Measurements from ENCODE around the gene CFP.

Gene CFP

DNA sequence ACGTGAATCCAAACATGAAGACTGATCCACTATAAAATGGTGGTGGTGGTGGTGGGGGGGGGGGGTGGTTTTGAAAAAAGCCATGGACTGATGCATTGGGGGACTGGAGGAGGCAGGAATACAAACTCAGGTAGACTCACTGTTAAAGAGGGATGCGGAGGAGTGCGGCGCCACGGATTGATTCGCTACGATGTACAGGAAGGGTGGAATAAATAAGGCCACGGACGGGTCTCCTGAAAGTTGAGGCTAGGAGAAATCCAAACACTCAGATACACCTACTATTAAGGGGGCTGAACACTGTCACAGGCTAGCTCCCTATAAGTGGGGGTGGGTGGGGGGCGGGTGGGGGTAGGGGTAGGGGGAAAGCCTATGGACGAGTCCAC, 20.0 kb upstream of the CFP start:
- peak overlapping the region; percentile 89 for H3K27ac Mint-ChIP-seq
- no peak for ATAC-seq (ENCODE audit: low read depth)
- peak overlapping the region; percentile 90 for H3K4me3 Mint-ChIP-seq
- DNase-seq (ENCODE audit: low spot score in 2 of 2) = no peak
- peaks cover 20% of the 10 kb centered on the region for H3K4me1 Mint-ChIP-seq
- peaks cover 11% of the 10 kb centered on the region for H3K36me3 Mint-ChIP-seq
- no peaks in the 10 kb centered on the region for H3K9me3 Mint-ChIP-seq
- no peaks in the 10 kb centered on the region for H3K27me3 Mint-ChIP-seq

DNA sequence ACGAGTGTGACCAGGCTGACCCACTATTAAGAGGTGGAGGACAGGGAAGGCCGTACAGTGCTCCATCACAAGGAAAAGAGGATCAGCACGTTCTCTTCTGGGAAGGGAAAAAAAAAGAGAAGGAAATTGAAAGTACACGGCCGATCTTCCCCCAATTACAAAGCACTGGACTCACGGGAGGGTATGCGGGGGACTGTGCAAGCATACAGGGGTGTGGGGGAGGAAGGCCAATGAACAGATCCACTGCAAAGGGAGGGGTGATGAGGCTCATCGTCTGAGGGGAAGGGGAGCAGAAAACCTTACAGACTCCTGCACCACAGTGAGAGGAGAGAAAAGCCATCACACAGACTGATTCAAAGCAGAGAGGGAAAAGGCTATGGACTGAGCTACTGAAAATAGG, 19.5 kb upstream of the CFP start:
- DNase-seq (ENCODE audit: low spot score in 2 of 2) = no peak
- no peak for ATAC-seq (ENCODE audit: low read depth)
- Mint-ChIP-seq H3K4me1 (peaks cover 24% of the 10 kb centered on the region), H3K9me3 (no peaks in the 10 kb centered on the region), H3K27me3 (no peaks in the 10 kb centered on the region), H3K27ac (peak overlapping the region; percentile 82), H3K36me3 (peaks cover 11% of the 10 kb centered on the region), H3K4me3 (peak overlapping the region; percentile 86)

DNA sequence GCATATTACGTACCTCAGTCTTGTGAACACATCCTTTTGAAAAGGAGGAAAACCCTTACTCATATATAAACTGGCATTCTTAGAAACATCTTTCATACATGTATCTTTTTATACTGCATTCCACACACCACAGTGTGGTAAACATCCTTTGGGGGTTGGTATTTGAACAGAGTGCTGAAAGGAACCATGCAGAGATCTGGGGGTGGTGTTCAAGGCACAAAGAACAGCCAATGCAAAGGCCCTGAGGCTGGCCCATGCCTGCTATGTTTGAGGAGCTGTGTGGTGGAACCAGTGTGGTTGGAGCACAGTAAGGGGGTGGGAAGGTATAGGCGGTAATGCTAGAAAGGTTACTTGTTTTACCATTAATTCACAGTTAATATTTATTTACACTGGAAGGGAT, 18.6 kb upstream of the CFP start:
- Mint-ChIP-seq H3K36me3 (peaks cover 7% of the 10 kb centered on the region), H3K9me3 (no peaks in the 10 kb centered on the region)

DNA sequence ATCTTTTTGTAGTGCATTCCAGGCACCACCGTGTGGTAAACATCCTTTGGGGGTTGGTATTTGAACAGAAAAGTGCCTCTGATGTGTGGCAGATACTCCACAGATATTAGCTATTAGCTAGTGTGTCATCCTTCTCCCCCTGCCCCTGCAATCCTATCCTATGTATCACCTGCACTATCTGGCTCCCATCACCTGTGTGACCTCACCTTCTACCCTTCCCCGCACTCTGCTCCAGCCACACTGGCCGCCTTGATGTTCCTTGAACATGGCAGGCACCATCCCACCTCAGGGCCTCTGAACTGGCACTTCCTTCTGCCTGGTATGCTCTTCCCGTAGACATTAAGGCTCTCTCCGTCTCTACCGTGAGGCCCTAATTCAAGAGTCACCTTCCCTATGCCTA, 16.9 kb upstream of the CFP start:
- H3K27ac Mint-ChIP-seq = no peak overlapping the region
- H3K9me3 Mint-ChIP-seq = no peaks in the 10 kb centered on the region
- DNase-seq (ENCODE audit: low spot score in 2 of 2) (no peak), ATAC-seq (ENCODE audit: low read depth) (no peak)
- H3K4me3 Mint-ChIP-seq = no peak overlapping the region
- peaks cover 22% of the 10 kb centered on the region for H3K4me1 Mint-ChIP-seq
- H3K27me3 Mint-ChIP-seq = no peaks in the 10 kb centered on the region
- peaks cover 4% of the 10 kb centered on the region for H3K36me3 Mint-ChIP-seq

More for the DNA sequence above, 18.6 kb upstream of the CFP start:
- peak overlapping the region; percentile 29 for H3K4me3 Mint-ChIP-seq
- DNase-seq (ENCODE audit: low spot score in 2 of 2) (no peak), ATAC-seq (ENCODE audit: low read depth) (no peak)
- no peak overlapping the region for H3K27ac Mint-ChIP-seq
- H3K4me1 Mint-ChIP-seq = peaks cover 23% of the 10 kb centered on the region
- no peaks in the 10 kb centered on the region for H3K27me3 Mint-ChIP-seq

DNA sequence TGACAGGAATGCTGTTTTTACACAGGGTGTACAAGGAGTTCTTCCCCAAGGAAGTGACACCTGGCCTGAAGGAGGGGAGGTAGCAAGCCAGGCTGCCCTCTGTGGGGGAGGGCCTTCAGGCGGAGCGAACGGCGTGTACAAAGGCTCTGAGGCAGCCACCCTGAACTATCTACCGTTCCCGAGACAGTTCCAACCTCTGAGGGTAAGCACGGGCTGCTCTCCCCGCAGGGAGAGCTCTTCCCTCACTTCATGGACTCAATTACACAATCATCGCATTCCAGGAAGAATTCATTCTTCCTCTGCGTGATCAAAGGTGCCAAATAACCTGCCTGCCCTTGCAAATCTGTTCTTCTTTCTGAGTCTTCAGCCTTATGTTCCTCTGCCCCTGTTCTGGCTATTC, 15.8 kb upstream of the CFP start:
- H3K9me3 Mint-ChIP-seq = no peaks in the 10 kb centered on the region
- ATAC-seq (ENCODE audit: low read depth) = no peak
- H3K4me1 Mint-ChIP-seq = peaks cover 17% of the 10 kb centered on the region
- DNase-seq (ENCODE audit: low spot score in 2 of 2) = no peak
- H3K27me3 Mint-ChIP-seq = no peaks in the 10 kb centered on the region
- no peak overlapping the region for H3K4me3 Mint-ChIP-seq
- H3K36me3 Mint-ChIP-seq = peaks cover 11% of the 10 kb centered on the region
- H3K27ac Mint-ChIP-seq = no peak overlapping the region

DNA sequence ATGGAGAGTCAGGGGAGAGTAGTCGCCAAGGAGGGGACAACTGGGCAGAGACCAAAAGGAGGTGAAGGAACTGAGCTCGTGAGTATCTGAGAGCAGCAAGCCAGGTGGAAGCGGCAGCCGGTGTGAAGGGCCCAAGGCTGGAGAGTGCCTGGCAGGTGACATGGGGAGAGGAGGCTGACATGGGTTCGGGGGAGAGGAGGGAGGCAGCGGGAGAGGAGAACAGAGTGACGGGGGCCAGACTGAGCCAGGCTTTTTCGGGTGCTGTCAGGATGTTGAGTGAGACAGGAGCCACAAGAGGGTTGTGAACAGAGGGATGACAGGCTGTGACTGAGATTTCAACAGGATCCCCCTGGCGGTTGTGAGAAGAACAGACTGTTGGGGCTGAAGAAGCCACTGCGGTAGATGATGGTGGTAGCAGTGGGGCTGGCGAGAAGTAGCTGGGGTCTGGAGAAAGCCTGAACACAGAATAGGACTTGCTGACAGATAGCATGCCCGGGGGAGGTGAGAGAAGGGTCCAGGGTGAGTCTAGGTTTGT, 14.9 kb upstream of the CFP start:
- ATAC-seq (ENCODE audit: low read depth) = peak; percentile 49
- Mint-ChIP-seq H3K36me3 (peaks cover 19% of the 10 kb centered on the region), H3K27ac (peak overlapping the region; percentile 85), H3K9me3 (no peaks in the 10 kb centered on the region), H3K27me3 (no peaks in the 10 kb centered on the region), H3K4me1 (peaks cover 17% of the 10 kb centered on the region), H3K4me3 (no peak overlapping the region)
- DNase-seq (ENCODE audit: low spot score in 2 of 2) = no peak

DNA sequence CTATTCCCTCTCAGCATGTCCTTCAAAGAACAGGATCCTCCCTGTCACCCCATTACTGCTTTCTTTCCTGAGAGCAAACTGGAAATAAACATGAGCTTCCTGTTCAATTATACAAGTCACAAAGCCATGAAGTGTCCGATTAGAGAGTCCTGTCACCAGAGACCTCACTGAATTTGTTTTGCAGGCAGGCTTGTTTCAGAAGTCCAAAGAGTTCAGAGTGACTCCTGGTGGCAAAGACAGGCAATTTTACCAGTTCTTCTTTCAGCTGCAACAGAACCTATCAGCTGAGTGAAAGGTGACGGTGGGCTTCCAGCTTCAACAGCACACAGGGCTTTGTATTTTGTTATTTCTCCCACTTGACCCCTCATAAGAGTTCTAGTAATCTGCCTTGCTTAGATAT, 14.2 kb upstream of the CFP start:
- Mint-ChIP-seq H3K4me1 (peaks cover 10% of the 10 kb centered on the region), H3K27ac (peak overlapping the region; percentile 85), H3K36me3 (peaks cover 23% of the 10 kb centered on the region), H3K9me3 (no peaks in the 10 kb centered on the region), H3K27me3 (no peaks in the 10 kb centered on the region), H3K4me3 (no peak overlapping the region)
- ATAC-seq (ENCODE audit: low read depth) = no peak
- no peak for DNase-seq (ENCODE audit: low spot score in 2 of 2)

DNA sequence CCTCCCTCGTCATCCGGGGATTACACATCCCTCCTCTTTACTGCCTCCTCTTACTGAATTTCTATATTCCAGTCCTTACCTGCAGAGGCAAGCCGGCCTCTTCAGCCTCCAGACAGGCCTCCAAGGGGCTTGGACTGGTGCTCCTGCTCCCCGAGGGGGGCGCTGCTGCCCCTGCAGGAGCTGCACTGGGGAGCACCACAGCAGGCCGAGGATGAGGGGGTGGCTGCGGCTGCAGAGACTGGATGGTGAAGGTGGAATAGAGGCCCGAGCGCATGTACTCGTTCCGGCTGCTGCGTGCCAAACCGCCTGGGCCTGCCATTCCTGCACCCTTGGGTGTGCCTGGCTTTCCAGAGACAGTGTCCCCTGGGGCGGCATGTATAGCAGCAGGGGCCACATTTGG, 9.1 kb upstream of the CFP start:
- DNase-seq (ENCODE audit: low spot score in 2 of 2) (no peak), ATAC-seq (ENCODE audit: low read depth) (no peak)
- Mint-ChIP-seq H3K36me3 (peaks cover 29% of the 10 kb centered on the region), H3K4me3 (no peak overlapping the region), H3K9me3 (no peaks in the 10 kb centered on the region), H3K4me1 (no peaks in the 10 kb centered on the region), H3K27ac (no peak overlapping the region), H3K27me3 (no peaks in the 10 kb centered on the region)

DNA sequence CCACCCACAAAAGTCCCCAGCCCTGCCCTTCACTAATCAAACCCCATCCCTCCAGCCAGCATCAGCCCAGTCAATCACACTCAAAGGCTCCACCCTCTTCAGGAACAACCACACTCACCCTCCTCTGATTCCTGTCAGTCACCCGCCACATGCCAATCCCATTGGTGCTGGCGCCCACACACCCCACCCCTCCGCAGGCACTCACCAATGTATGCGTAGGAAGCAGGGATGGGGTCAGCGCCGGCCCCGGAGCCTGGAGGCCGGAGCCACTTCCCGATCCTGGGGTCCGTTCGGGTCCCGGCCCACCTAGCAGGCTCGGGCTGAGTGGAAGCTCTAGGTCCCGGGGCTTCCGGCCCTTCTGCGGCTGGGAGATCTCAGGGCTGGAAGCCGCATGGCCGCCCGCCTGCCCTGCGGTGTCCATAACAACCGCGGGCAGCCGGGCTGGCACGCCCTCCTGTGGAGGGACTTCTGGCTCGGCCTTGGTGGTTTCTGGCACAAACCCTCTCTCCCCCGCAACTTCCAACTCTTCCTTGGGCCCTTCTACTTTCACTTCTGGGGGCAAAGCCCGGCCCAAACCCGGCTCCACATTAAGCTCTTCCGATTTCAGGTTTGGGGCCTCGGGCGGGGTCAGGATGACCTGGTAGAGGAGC, 7.9 kb upstream of the CFP start:
- H3K36me3 Mint-ChIP-seq = peaks cover 29% of the 10 kb centered on the region
- no peaks in the 10 kb centered on the region for H3K27me3 Mint-ChIP-seq
- H3K9me3 Mint-ChIP-seq = no peaks in the 10 kb centered on the region
- H3K4me3 Mint-ChIP-seq = peak overlapping the region; percentile 11
- DNase-seq (ENCODE audit: low spot score in 2 of 2) (no peak), ATAC-seq (ENCODE audit: low read depth) (peak; percentile 49)
- no peak overlapping the region for H3K27ac Mint-ChIP-seq
- no peaks in the 10 kb centered on the region for H3K4me1 Mint-ChIP-seq

DNA sequence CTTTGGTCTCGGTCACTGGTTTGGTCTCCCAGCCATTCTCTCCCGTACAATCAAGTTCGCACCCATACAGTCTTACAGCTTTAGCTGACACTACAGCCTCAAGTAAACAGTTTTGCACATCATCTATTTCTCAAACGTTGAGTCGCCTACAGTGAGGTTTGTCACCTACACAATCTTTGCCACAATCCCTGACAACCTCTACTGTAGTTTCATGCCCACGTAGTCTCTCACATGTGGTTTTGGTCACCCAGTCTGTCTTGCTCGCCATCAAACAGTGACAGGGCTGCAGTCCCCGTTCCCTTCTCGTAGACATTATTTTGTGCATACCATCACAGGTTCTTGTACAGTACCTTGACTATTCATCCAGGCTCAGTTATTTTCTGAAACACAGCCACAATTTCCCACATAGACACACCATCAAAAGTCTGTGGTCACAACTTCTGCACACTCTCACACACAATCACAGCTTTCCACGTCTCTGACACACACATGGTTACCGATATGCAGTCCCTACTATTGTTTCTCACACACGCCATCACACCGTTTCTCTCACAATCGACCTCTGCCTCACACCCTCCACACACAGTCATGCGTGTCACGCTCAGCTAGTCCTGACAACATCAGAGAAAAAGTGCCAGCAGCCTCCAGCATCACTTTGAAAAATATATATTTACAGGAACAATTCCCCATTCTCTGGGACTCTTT, 5.3 kb upstream of the CFP start:
- DNase-seq (ENCODE audit: low spot score in 2 of 2) (no peak), ATAC-seq (ENCODE audit: low read depth) (no peak)
- Mint-ChIP-seq H3K27me3 (no peaks in the 10 kb centered on the region), H3K4me1 (peaks cover 3% of the 10 kb centered on the region), H3K27ac (no peak overlapping the region), H3K36me3 (peaks cover 15% of the 10 kb centered on the region), H3K9me3 (no peaks in the 10 kb centered on the region), H3K4me3 (no peak overlapping the region)

DNA sequence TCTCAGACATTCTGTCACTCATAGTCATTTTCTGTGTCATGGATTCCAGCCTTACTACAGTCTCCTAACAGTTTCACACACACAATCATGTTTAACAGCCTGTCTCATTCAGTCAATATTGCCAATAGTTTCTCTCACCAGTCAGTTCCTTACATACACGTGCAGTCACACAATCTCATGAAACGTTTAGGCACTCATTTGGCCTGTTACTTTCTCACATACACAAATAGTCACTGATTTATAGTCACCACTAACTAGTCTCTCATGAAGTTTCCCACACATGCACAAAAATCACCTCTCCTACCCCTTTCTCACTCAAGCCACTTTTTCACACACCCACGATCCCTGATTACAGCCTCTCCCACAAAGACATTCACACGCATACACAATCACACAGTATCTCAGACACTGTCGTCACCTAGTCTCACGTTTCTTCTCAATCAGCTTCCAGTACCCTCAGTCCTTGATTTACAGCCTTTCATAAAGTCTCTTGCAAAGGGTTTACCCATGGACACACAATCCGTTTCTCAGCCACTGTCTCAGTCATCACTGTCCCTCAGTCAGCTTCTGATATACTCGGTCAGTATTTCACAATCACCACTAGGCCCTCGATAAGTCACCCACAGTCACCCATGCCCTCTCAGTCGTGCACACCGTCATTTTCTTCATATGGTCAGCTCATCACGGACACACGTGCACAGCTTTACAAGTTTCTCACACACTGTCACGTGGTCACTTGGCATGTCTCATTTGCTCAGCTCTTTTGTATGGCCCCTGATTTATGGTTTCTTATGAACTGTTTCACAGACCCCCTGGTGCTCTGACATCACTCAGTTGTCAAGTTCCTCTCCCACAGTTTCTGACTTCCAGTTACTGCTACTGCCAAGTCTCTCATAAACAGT, 4.2 kb upstream of the CFP start:
- H3K4me1 Mint-ChIP-seq = peaks cover 7% of the 10 kb centered on the region
- peaks cover 8% of the 10 kb centered on the region for H3K36me3 Mint-ChIP-seq
- no peaks in the 10 kb centered on the region for H3K9me3 Mint-ChIP-seq
- no peak overlapping the region for H3K4me3 Mint-ChIP-seq
- no peaks in the 10 kb centered on the region for H3K27me3 Mint-ChIP-seq
- no peak overlapping the region for H3K27ac Mint-ChIP-seq
- DNase-seq (ENCODE audit: low spot score in 2 of 2) = no peak
- no peak for ATAC-seq (ENCODE audit: low read depth)

DNA sequence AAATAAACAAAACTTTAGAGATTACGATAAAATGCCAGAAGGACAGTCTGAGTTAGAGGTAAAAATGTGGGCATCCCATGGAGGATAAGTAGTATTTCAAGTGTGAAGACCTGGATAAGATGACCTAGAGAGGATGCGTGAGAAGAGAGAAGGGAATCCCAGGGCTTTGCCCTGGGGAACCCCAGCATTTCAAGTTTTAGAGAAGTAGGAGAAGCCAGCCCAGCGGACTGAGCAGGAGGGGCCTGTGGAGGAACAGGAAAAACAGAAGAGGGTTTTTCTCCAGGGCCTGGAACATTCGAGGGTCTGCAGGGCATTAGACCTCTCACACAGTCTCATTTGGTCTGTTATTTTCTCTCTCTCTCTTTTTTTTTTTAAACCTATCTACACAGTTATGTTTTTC, 2.9 kb upstream of the CFP start:
- ATAC-seq (ENCODE audit: low read depth) (no peak), DNase-seq (ENCODE audit: low spot score in 2 of 2) (no peak)
- Mint-ChIP-seq H3K27me3 (no peaks in the 10 kb centered on the region), H3K36me3 (peaks cover 8% of the 10 kb centered on the region), H3K4me1 (peaks cover 7% of the 10 kb centered on the region), H3K4me3 (no peak overlapping the region), H3K9me3 (no peaks in the 10 kb centered on the region), H3K27ac (peak overlapping the region; percentile 18)

DNA sequence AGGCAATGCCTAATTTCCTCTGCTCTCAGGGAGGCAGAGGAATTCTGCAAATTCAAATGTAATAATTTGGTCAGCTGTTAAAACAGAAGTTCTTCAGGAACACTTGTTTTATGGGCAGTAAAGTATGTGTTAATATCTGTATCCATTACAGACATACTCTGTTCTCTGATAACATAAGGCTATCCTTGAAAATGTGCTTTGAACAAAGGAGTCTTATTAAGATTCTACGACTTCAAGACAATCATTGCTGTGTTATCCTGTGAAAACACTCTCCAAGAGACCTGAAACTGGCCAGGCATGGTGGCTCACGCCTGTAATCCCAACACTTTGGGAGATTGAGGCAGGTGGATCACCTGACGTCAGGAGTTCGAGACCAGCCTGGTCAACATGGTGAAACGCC, 1.9 kb upstream of the CFP start:
- DNase-seq (ENCODE audit: low spot score in 2 of 2) (no peak), ATAC-seq (ENCODE audit: low read depth) (no peak)
- Mint-ChIP-seq H3K27ac (no peak overlapping the region), H3K4me1 (peaks cover 7% of the 10 kb centered on the region), H3K4me3 (no peak overlapping the region), H3K9me3 (no peaks in the 10 kb centered on the region), H3K36me3 (peaks cover 1% of the 10 kb centered on the region), H3K27me3 (no peaks in the 10 kb centered on the region)

DNA sequence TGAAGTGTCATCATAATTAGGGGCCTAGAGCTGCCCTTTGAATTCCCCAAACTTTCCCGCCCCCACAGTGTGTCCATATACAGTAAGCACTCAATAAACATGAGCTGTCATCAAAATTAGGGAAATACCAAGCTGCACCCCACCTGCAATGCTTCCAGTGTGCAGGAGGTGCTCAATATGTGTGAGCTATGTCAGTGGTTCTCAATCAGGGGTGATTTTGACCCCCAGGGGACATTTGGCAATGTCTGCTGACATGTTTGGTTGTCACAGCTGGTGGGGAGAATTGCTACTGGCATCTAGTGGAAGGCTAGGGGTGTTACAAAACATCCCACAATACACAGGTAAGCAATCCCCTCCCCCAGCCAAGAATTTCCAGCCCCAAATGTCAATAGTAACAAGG, 748 bp downstream of the CFP start:
- Mint-ChIP-seq H3K27me3 (peaks cover 5% of the 10 kb centered on the region), H3K36me3 (peaks cover 2% of the 10 kb centered on the region), H3K27ac (no peak overlapping the region), H3K4me1 (peaks cover 7% of the 10 kb centered on the region), H3K9me3 (no peaks in the 10 kb centered on the region), H3K4me3 (no peak overlapping the region)
- DNase-seq (ENCODE audit: low spot score in 2 of 2) = no peak
- ATAC-seq (ENCODE audit: low read depth) = peak; percentile 46
